Transverse colon (tissue), 4 donors: Measurements from ENCODE around the gene MYRIP. TPM values are rescaled to one million over a fixed set of nuclear protein-coding genes. Genes with fewer than 3 reads are reported as not detected.

Experiments
- DNase-seq: peaks from one replicate; pipeline ENCODE4 v3.0.0-alpha.2; 2019
- H3K27ac ChIP-seq, 4 donors: fragments of 200-600 bp; sonication (generic); 2 replicates each; pipeline ENCODE4 v1.5.1; 2016 to 2018; ENCODE audit warnings: inconsistent platforms in 4 of 4
- H3K27me3 ChIP-seq: fragments of 200-600 bp; sonication (generic); 2 replicates; pipeline ENCODE4 v1.5.1; 2017; ENCODE audit warnings: inconsistent platforms
- H3K36me3 ChIP-seq, 4 donors: fragments of 200-600 bp; sonication (generic); 2 replicates each; pipeline ENCODE4 v1.5.1; 2017 to 2019; ENCODE audit warnings: inconsistent platforms in 4 of 4
- H3K4me1 ChIP-seq, 4 donors: fragments of 200-600 bp; sonication (generic); 2 replicates each; pipeline ENCODE4 v1.5.1; 2017 to 2020; ENCODE audit warnings: inconsistent platforms in 4 of 4
- H3K4me3 ChIP-seq, 4 donors: fragments of 200-600 bp; sonication (generic); 1 replicate in 1 of 4; 2 replicates in 3 of 4; pipeline versions ENCODE4 v1.5.1 to v1.6.1; 2017 to 2019; ENCODE audit warnings: inconsistent platforms in 4 of 4
- H3K9me3 ChIP-seq, 2 donors: fragments of 200-600 bp; sonication (generic); 2 replicates each; pipeline ENCODE4 v1.5.1; 2017 to 2019; ENCODE audit warnings: inconsistent platforms in 2 of 2
- CTCF ChIP-seq, 5 experiments: fragments of 200-600 bp in 3 of 5; fragments of 450-650 bp in 2 of 5; sonication (generic) in 3 of 5; IDR thresholded peaks; 1 replicate in 2 of 5; 2 replicates in 3 of 5; pipeline ENCODE4 v1.5.1; 2016 to 2017; ENCODE audit warnings: antibody characterized with exemption in 5 of 5, inconsistent platforms in 3 of 5, mild to moderate bottlenecking in 2 of 5, moderate library complexity in 1 of 5
- EP300 ChIP-seq: sonication (generic); formaldehyde crosslinking; IDR thresholded peaks from one replicate; pipeline ENCODE4 v1.6.1; 2017; ENCODE audit warnings: antibody characterized with exemption, low read depth
- POLR2A ChIP-seq: fragments of 450-650 bp; IDR thresholded peaks from one replicate; pipeline ENCODE4 v1.6.1; 2016; ENCODE audit warnings: antibody characterized with exemption, mild to moderate bottlenecking, moderate library complexity
- POLR2AphosphoS5 ChIP-seq, 3 donors: sonication (generic); formaldehyde crosslinking; IDR thresholded peaks; one replicate each; pipeline ENCODE4 v1.6.1; 2016; ENCODE audit warnings: antibody characterized with exemption in 3 of 3
- WGBS, 2 donors: methylation state at CpG; one replicate each; pipeline ENCODE4 v1.1.5; 2018; ENCODE audit warnings: low coverage in 1 of 2; 5-methylcytosine and 5-hydroxymethylcytosine counted together
- in situ Hi-C, 4 donors: fragments of 200-750 bp; cut with MboI; loops; one replicate each; pipeline versions ENCODE4 v1.15.0 to v1.15.1; 2017; ENCODE audit warnings: low sequenced_read_pairs in 3 of 4, low pct_ligation_motif_present in 1 of 4, low pct_unique_long_range_greater_than_20kb in 1 of 4
- intact Hi-C: fragments of 100-400 bp; cut with DNase I; formaldehyde crosslinking; loops from one replicate; pipeline ENCODE4 v1.15.1; 2023; ENCODE audit warnings: low total_unique reads
- total RNA-seq, 4 donors: library from RNA; depleted of rRNA; stranded (reverse); fragments of >200 nt; gene quantifications; one replicate each; pipeline ENCODE4 v1.1.0, GENCODE V29; 2016

The MYRIP gene
- total RNA-seq, 4 donors from 2014 or later = 2.6 to 19.7 (median 5.4) TPM

GRCh38 chr3:40086890-40087883 lies 277.8 kb downstream of the MYRIP start:
- Histone ChIP-seq H3K4me3 (no peak overlapping the region), H3K4me1 (no peaks in the 10 kb centered on the region), H3K27ac (no peak overlapping the region), H3K9me3 (no peaks in the 10 kb centered on the region), H3K36me3 (no peaks in the 10 kb centered on the region), H3K27me3 (no peaks in the 10 kb centered on the region)
- in situ Hi-C loops (no loop called here), intact Hi-C loops (no loop called here)
- WGBS, 2 donors = 38 to 63% methylated on average over 3 to 7 of the region's 7 CpGs
- peak; percentile 29 for DNase-seq
- TF ChIP-seq CTCF (IDR thresholded peaks at IDR 0.05) = no peak
- no peak for TF ChIP-seq POLR2A
- no peak for TF ChIP-seq EP300
- TF ChIP-seq POLR2AphosphoS5 (IDR thresholded peaks at IDR 0.05) = no peak

- Histone ChIP-seq H3K4me3 (no peak overlapping the region), H3K36me3 (no peaks in the 10 kb centered on the region), H3K9me3 (no peaks in the 10 kb centered on the region), H3K4me1 (no peaks in the 10 kb centered on the region), H3K27ac (no peak overlapping the region), H3K27me3 (no peaks in the 10 kb centered on the region)
- DNase-seq = no peak
- in situ Hi-C loops (no loop called here), intact Hi-C loops (no loop called here)
- 83% methylated on average over 3 of the region's 3 CpGs; no CpG with 5 or more reads in 1 of the 2 donors for WGBS, 2 donors
- TF ChIP-seq POLR2AphosphoS5 (IDR thresholded peaks at IDR 0.05) (no peak), CTCF (IDR thresholded peaks at IDR 0.05) (no peak), POLR2A (no peak), EP300 (no peak)
These were observed 279.2 kb downstream of the MYRIP start for GRCh38 chr3:40088527-40089170.

DNA sequence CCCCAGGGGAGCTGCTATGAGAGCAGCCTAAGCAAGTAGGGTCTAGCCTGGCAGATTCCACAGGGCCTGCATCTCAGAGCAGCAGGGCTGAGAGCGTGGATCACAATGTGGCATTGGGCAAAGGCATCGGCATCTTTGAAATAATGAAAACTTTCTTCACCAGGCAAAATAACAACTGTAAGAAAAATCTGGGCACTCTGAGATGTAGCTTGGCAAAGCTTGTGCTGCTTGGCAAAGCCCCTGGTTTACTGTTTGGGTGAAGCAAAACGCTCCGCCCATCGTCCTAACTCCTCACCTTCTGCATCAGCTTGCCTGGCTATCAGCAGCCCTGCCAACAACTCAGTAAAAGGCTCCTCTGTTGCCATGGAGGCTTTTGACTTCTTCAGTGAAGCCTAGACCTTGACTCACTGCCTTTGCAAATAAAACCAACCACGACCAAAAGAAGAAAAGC lies 287.3 kb downstream of the MYRIP start:
- in situ Hi-C loops = no loop called here
- Histone ChIP-seq H3K36me3 (no peaks in the 10 kb centered on the region), H3K9me3 (peaks cover 0 to under 1% of the 10 kb centered on the region in 2 donors), H3K4me1 (no peaks in the 10 kb centered on the region), H3K27me3 (no peaks in the 10 kb centered on the region), H3K27ac (no peak overlapping the region), H3K4me3 (no peak overlapping the region)
- 77 to 78% methylated on average over 3 to 6 of the region's 6 CpGs for WGBS, 2 donors
- intact Hi-C loops = no loop called here
- TF ChIP-seq POLR2A (no peak), CTCF (IDR thresholded peaks at IDR 0.05) (no peak), POLR2AphosphoS5 (IDR thresholded peaks at IDR 0.05) (no peak), EP300 (no peak)
- no peak for DNase-seq
